ENCODE measurements around the gene SYT1.

SYT1 gene

DNA sequence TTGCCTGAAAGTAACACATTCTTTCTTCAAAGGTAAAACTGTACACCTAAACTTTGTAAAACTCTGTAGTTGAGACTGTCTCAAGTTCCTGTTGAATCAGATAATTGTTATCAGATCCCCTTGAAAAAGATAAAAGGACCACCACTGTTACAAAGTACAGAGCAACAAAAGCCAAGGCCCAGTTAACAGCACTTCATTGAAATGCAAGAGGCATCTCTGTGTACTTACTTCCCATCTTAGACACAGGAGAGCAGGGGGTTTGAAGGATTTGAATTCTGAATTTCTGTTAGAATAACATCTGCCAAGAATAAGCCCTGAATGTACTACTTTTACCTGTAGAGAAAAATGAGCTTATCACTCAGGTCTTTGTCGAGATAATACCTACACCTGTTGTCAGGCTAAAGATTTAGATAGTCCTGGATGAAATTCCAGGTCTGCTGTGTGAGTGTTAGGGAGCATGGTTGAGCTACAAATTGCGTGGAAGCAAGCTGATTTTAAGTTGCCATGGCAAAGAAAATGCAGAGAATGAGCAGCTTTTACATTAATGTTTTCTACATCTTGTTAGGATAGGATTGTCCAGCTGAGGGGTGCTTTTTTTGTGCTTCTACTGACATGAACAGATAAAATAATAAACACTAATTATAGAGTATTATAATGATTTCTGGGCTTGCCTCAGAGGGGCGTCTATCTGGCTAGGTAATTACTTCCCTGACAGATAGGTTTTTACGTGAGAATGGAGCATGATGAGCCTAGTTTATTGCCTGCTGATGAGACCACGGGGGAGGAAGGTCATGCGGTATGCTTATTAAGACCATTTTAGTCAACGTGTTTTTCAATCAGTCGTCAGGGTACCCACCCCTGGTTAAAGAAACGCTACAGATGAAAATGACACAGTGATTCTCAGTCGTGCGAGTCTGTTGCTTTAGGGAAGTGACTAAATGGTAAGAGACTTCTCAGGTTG is 517.0 kb downstream of the SYT1 start:
- TF ChIP-seq, protein P1, sequence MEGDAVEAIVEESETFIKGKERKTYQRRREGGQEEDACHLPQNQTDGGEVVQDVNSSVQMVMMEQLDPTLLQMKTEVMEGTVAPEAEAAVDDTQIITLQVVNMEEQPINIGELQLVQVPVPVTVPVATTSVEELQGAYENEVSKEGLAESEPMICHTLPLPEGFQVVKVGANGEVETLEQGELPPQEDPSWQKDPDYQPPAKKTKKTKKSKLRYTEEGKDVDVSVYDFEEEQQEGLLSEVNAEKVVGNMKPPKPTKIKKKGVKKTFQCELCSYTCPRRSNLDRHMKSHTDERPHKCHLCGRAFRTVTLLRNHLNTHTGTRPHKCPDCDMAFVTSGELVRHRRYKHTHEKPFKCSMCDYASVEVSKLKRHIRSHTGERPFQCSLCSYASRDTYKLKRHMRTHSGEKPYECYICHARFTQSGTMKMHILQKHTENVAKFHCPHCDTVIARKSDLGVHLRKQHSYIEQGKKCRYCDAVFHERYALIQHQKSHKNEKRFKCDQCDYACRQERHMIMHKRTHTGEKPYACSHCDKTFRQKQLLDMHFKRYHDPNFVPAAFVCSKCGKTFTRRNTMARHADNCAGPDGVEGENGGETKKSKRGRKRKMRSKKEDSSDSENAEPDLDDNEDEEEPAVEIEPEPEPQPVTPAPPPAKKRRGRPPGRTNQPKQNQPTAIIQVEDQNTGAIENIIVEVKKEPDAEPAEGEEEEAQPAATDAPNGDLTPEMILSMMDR (IDR thresholded peaks at IDR 0.05; ENCODE audit: borderline replicate concordance, insufficient read depth, low read depth, low read length), result no peak
- no peak overlapping the region for H3K4me3 ChIP-seq (ENCODE audit: low read depth, low read length)

DNA sequence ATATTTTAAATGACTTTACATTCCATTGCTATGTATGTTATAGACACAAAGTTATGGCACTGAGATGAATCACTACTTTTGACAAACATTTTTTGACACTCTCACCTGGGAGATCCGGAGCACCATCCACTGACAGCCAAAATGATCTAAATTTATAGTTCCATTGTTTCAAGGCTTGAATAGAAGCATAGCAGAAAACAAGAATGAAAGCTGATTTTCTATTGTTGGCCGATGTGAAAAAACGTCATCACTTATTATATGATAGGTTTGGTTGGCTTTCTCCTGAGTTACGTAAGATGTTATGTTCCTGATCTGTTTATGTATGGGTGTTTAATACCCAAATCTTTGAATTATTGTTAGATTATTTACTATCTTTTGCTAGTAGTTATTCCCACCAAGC is 520.0 kb downstream of the SYT1 start:
- TF ChIP-seq, protein P1 (IDR thresholded peaks at IDR 0.05; ENCODE audit: borderline replicate concordance, insufficient read depth, low read depth, low read length), result no peak
- H3K4me3 ChIP-seq (ENCODE audit: low read depth, low read length), result no peak overlapping the region

- H3K4me3 ChIP-seq (ENCODE audit: low read depth, low read length), result no peak overlapping the region
- TF ChIP-seq, protein P1 (IDR thresholded peaks at IDR 0.05; ENCODE audit: borderline replicate concordance, insufficient read depth, low read depth, low read length), result no peak
Measured at GRCh38 chr12:79388011-79388410, 523.4 kb downstream of the SYT1 start.

DNA sequence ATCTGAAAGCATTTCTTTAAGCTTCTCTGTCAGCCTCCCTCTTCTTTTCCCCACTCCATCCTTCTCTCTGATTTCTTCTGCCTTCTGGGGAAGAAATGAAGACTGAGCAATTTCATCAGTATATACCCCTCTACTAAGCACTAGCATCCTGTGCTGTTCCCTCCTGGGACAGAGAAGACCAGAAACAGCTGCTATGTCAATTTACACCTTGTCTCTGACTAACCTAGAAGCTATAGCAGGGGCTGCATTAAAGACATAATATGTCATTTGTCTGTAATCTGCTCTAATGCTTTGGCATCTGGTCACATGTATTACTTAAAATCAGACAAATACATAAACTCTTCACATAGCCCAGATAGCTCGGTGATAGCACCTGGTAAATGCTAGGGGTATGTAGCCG is 529.3 kb downstream of the SYT1 start:
- TF ChIP-seq, protein P1 (IDR thresholded peaks at IDR 0.05; ENCODE audit: borderline replicate concordance, insufficient read depth, low read depth, low read length), result no peak
- H3K4me3 ChIP-seq (ENCODE audit: low read depth, low read length), result no peak overlapping the region

DNA sequence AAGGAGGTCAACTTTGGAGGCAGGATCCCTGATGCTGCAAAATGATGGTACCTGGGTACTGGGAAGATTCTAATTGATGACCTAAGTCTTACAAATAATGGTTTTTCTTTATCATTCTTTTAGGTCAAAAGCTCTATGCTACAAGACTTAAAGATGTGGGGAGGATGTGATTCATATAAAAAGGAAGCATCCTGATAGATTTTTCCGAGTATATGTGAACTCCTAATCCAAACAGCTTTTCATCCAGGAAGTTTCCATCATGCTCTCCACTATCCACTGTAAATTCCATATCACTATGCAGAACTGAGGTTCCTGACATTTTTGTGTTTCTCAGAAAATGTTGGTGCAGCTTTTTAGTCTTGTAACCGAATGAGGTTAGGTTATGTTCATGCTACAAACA is 533.0 kb downstream of the SYT1 start:
- TF ChIP-seq, protein P1 (IDR thresholded peaks at IDR 0.05; ENCODE audit: borderline replicate concordance, insufficient read depth, low read depth, low read length), result no peak

DNA sequence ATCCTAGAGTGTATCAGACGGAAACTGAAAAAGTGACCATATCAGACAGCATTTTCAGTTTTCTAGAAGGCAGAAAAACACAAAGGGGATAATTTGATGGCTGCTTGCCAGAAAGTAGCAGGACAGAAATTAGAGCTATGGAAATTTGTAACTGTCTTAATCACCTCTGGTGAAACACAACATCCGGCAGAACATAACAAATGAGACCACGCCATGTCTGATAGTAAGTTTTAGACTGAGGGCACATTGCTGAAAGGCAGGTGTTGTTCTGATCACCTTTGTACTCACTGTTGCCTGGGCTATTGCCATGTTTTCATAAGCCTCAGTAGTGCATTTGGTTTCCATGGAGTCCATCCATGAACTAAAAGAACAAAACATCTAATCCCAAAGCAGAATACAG is 535.9 kb downstream of the SYT1 start:
- H3K4me3 ChIP-seq (ENCODE audit: low read depth, low read length), result no peak overlapping the region
- TF ChIP-seq, protein P1 (IDR thresholded peaks at IDR 0.05; ENCODE audit: borderline replicate concordance, insufficient read depth, low read depth, low read length), result no peak

More for the DNA sequence above, 533.0 kb downstream of the SYT1 start:
- no peak overlapping the region for H3K4me3 ChIP-seq (ENCODE audit: low read depth, low read length)

GRCh38 chr12:79402606-79403005 is 538.0 kb downstream of the SYT1 start:
- no peak overlapping the region for H3K4me3 ChIP-seq (ENCODE audit: low read depth, low read length)
- TF ChIP-seq, protein P1 (IDR thresholded peaks at IDR 0.05; ENCODE audit: borderline replicate concordance, insufficient read depth, low read depth, low read length), result no peak
